ENCODE results near the gene HOXB3.

DNA sequence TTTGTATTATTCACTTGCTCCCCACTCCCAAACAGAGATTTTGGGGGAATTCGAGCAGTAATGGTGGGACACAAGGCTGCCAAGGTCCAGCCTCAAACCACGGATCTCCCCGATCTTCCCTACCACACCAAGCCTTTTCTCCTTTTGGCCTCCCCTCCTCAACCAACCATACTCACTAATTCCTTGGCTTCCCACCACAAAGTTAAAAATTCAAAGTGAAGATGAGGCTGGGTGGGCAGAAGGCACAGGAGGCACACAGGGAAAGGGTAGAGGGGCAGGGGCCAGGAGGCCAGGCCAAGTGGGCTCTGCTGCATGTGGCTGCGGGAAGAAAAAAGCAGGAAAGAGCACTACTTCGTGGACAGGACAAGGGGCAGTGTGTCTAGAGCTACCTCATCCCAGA, 27.1 kb downstream of the HOXB3 start:
- TF ChIP-seq POLR2A (IDR thresholded peaks at IDR 0.05; ENCODE audit: low read depth) (no peak), CTCF (IDR thresholded peaks at IDR 0.05) (no peak)
